A375 (cell line): ENCODE results near the gene POLA1. TPM values are rescaled to one million over a fixed set of nuclear protein-coding genes. Genes with fewer than 3 reads are reported as not detected.

ENCODE experiments used
- small RNA-seq: library from RNA; depleted of rRNA; stranded (forward); fragments of <200 nt; gene quantifications from one replicate; pipeline ENCODE3, GENCODE V24; 2014
- total RNA-seq: library from RNA; depleted of rRNA; stranded (reverse); fragments of >200 nt; shearing (Covaris generic); gene quantifications from 2 replicates; pipeline ENCODE4 v1.2.3, GENCODE V29; 2014; rRNA removed

The POLA1 gene, protein sequence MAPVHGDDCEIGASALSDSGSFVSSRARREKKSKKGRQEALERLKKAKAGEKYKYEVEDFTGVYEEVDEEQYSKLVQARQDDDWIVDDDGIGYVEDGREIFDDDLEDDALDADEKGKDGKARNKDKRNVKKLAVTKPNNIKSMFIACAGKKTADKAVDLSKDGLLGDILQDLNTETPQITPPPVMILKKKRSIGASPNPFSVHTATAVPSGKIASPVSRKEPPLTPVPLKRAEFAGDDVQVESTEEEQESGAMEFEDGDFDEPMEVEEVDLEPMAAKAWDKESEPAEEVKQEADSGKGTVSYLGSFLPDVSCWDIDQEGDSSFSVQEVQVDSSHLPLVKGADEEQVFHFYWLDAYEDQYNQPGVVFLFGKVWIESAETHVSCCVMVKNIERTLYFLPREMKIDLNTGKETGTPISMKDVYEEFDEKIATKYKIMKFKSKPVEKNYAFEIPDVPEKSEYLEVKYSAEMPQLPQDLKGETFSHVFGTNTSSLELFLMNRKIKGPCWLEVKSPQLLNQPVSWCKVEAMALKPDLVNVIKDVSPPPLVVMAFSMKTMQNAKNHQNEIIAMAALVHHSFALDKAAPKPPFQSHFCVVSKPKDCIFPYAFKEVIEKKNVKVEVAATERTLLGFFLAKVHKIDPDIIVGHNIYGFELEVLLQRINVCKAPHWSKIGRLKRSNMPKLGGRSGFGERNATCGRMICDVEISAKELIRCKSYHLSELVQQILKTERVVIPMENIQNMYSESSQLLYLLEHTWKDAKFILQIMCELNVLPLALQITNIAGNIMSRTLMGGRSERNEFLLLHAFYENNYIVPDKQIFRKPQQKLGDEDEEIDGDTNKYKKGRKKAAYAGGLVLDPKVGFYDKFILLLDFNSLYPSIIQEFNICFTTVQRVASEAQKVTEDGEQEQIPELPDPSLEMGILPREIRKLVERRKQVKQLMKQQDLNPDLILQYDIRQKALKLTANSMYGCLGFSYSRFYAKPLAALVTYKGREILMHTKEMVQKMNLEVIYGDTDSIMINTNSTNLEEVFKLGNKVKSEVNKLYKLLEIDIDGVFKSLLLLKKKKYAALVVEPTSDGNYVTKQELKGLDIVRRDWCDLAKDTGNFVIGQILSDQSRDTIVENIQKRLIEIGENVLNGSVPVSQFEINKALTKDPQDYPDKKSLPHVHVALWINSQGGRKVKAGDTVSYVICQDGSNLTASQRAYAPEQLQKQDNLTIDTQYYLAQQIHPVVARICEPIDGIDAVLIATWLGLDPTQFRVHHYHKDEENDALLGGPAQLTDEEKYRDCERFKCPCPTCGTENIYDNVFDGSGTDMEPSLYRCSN (N-terminal part only)
- 26.7 and 27.5 TPM in 2 replicates for total RNA-seq

DNA sequence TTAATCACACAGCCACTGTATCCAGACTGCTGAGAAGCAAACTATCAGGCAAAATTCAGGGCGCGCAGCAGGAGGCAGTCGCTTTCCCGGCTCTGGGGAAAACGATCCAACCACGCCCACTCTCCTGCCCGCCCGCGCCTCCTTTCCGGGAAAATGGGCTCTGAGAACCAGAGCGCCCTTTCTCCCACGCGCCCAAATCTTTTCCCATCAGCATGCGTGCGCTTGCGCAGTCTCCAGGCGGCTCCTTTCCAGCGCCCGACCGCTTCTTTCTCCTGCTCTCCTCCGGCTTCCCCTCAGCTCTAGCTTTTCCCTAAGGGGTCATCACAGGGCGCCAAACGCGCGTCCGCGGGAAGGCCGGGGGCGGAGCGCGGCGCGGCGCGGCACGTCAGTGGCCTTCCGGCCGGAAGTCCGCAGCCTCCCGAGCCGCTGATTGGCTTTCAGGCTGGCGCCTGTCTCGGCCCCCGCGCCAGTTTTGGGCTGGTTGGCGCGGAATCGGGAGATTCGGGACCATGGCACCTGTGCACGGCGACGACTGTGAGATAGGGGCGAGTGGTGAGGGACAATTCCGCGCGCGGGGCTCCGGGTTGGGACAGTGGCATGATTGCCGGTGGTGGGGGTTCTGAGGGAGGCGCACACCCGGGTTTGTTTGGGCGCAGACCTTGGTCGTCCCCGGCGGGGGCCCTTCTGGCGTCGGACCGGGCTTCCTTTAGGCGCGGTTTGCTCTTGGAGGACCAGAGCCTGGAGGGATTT is at the start of gene POLA1:
Gene POLA1 (plus strand): TSS at position 466 of the 750 bp plus-strand sequence. CDS start 44 bp downstream, at position 510.

DNA sequence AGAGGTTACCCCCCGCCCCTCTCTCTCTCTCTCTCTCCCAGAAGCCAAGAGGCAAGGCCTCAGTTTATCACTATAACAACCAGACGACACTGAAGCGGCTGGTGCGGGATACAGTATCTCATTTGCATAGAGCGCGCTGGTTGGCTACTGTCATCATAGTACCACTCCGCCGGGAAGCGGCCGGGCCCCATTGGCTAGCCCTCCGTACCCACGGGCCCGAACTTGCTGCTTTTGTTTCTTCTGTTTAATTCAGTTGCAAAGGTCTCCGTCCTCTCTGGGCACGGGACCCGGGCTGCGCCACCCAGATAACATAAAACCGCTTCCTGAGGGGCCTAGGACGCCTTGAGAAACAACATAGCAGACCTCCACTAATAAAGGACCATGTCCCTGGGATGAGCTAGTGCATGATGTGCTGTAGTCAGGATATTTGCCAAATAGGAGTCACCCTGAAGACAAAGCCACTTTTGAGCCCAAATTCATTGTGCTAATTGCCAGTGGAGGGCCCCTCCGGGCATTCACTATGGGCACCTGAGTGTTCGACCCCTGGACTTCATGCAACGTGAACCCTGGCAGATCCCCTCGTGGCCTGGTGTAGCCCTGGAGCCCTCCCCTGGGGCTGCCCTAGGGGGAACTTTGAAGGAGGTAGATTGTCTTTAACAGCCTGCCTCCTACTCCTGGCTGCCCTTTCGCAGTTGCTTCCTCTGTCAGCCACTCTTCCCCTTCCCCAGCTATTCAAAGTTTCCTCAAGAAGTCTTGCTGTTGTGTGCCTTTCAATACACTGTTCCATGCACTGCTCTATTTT is 46.3 kb upstream of the POLA1 start, which contains the start of gene PCYT1B:
Gene PCYT1B (minus strand): TSS at position 91 of the 802 bp plus-strand sequence. CDS start 242 bp downstream, outside the sequence.

GRCh38 chrX:25015486-25016360 is 322.0 kb downstream of the POLA1 start, which contains the start of gene ARX:
Gene ARX, minus strand, starts transcription at chrX:25015965. Its CDS starts 228 bp downstream, at chrX:25015737.

Small RNA genes within 50 kb of the gene (small RNA-seq; reads per million reads assigned to genes)
- 0.33 reads per million for gene SCARNA23

Other genes with a start within 250 kb of the POLA1 start
- 8.9 and 10.8 TPM in 2 replicates for gene PDK3, start 228.6 kb upstream of the POLA1 start, total RNA-seq
- 1.4 and 3.0 TPM in 2 replicates for gene PCYT1B, start 46.6 kb upstream of the POLA1 start, total RNA-seq